ENCODE measurements around the gene MEIS1.

- TF ChIP-seq EZH2 (IDR thresholded peaks at IDR 0.05; ENCODE audit: low read length) (no peak), CTCF (optimal IDR thresholded peaks at IDR 0.05 in 1 of 3, IDR thresholded peaks at IDR 0.05 in 1 of 3, conservative IDR thresholded peaks at IDR 0.05 in 1 of 3; ENCODE audit: extremely low read depth in 1 of 3, insufficient read depth in 2 of 3, low read length in 3 of 3) (no peak)
Measured at GRCh38 chr2:66594001-66594400, 159.1 kb downstream of the MEIS1 start.

Measured in keratinocyte (primary cell).